ENCODE data around the gene DTNBP1. TPM values are rescaled to one million over a fixed set of nuclear protein-coding genes. Genes with fewer than 3 reads are reported as not detected.

The DTNBP1 gene
- total and polyA plus RNA-seq, 2 of the 8 experiments (the other 6 are each of a cell fraction or from before 2014, with no cell fraction given) = 13.5 to 22.1 TPM

DNA sequence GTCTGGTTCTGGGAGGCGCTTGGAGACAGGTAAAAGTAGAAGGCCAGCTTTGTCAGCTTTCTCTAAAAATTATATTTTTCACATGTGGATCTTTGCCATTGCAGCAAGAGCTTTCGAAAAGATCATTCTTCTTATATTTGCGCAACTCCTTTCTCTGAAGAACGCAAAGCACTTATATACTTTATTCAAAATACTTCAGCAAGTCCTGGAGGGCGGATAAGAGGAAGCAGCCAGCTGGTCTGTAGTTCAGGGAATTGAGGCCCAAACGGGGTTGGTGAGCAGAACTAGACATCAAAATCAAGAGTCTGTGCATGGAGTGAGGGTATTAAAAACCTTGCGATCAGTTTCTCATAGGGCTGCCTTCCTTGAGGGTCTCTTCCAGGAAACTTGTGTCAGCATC lies 182.3 kb downstream of the DTNBP1 start (continued):
- TF ChIP-seq POLR2A (IDR thresholded peaks at IDR 0.05; ENCODE audit: control extremely low read depth in 1 of 2, low read depth in 2 of 2, low read length in 2 of 2) (no peak), NRF1 (IDR thresholded peaks at IDR 0.05; ENCODE audit: low read depth, low read length) (no peak), POLR2AphosphoS5 (IDR thresholded peaks at IDR 0.05; ENCODE audit: low read depth, low read length) (no peak), JUN (IDR thresholded peaks at IDR 0.05; ENCODE audit: low read depth, low read length) (no peak)
